HG03442 (cell line): Measurements from ENCODE around the gene OGA.

Source experiments
- ATAC-seq: cut with Tn5 transposase; IDR thresholded peaks from one replicate; pipeline ENCODE4 v1.9.1; 2021; ENCODE audit warnings: mild to moderate bottlenecking, moderate library complexity; ENCODE audit not compliant: unreplicated experiment

Gene OGA

DNA sequence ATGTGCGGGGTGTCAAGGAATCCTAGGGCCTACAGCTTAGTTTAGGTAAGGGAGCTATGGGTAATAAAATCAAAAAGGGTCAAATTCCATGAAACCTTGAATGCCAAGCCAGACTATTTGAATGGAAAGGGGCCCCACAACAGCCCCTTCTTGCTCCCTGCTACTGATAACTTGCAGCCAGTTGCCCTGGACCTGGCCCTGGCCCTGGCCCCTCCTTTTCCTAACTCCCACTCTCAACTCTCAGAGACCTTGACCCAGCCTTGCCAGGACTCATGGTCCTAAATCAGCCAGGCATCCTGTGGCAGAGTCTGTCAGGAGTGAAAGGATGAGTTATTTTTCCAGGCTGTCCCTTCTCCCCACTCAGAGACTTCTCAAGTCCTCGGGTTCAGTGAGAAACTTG is 19.5 kb upstream of the OGA start:
- ATAC-seq, result no peak

DNA sequence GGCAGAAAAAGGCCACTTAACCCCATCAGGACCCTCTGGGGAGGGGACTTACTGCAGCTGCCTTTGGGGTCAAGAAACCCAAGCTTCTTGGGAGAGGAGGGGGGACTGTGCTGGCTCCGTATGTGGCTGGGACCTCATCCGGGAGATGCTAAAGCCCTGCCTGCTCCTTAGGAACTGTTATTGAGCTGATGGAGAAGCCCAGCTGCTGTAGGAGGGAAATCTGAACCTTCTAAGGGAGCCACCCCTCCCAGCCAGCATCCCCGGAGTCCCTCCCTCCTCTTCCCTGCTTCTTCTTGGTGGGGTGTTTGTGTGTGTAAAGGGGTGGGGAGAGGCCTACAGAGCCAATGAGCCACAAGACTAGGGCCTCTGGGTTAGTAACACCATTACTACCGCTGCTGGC is 17.1 kb upstream of the OGA start:
- no peak for ATAC-seq

DNA sequence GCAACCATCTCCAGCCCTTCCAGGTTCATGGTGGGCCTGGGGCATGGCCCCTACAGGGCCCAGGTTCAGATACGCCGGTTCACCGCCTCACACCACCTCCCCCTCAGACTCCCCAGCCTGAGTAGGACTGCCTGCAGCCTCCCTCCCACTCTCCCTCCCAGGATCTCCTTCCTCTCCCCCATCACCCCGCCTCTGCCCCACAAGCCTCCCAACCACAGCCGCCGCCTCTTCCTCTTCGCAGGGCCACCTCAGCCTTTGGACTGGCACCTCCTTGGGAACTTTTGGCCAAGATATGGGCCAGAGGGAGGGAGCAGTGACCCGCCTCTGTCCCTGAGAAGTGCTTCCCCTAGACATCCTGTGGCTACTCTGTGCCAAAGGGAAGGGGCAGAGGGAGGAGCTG is 16.1 kb upstream of the OGA start:
- no peak for ATAC-seq

DNA sequence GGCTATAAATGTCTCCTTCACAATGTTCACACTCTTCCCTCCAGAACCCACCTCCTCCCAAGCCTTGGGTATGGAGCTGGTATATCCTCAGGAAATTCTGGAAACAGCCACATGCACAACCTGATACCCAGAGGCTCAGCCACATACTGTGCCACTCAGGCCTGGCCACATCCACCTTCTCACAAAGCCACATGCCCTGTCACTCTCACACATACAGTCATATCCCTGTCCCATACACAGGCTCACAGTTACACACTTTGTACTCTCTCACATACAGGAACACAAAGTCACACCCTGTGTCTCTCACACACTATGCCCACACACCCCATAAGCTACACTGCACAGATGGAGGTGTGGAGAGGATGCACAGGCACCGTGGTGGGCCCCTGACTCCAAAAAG is 15.2 kb upstream of the OGA start:
- ATAC-seq, result no peak

DNA sequence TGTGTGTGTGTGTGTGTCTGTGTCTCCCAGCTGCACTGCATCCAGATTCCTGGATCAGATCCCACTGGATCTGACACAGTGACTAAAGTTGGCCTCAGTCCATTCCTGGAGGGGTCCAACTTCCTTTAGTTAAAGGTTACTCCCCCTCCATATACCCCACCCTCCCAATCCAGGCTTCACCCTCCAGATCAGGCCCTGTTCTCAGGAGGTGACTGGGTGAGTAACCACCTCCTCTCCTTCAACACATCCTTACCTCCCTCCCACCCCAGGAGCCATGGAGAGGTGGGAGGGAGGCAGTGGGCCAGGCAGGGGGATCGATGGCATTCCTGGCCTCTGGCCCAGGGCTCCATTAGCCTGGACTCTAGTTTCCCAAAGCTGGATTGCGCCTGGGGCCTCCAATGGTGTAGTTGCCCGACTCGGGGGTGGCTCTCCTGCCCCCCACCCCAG is 14.1 kb upstream of the OGA start:
- ATAC-seq, result no peak

DNA sequence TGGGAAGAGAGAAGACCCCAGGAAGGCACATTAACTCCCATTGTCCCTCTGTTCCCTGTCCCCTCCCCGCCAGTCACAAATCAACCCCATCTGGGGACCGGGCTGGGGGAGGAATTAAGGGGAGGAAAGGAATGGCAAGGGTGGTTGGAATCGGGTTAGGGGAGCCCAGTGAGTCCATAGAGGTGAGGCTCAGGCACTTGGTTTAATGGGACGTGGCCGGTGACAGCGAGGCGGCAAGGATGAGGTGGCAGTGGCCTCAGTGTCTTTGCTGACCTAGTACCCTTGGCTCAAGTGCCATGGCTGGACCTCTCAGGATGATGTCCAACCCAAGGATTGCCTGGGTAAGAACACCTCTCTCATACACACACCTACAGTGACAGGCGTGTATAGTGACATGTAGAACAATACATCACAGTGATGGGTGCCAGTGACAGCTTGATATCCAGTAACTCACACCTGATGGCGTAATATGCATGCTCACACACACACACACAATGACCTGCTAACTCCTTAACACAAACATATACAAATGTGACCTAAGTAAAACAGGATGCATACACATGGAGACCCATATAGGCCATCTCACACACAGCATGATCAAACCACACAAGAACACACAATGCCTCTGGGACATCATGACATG is 13.0 kb upstream of the OGA start:
- ATAC-seq, result peak; percentile 2

DNA sequence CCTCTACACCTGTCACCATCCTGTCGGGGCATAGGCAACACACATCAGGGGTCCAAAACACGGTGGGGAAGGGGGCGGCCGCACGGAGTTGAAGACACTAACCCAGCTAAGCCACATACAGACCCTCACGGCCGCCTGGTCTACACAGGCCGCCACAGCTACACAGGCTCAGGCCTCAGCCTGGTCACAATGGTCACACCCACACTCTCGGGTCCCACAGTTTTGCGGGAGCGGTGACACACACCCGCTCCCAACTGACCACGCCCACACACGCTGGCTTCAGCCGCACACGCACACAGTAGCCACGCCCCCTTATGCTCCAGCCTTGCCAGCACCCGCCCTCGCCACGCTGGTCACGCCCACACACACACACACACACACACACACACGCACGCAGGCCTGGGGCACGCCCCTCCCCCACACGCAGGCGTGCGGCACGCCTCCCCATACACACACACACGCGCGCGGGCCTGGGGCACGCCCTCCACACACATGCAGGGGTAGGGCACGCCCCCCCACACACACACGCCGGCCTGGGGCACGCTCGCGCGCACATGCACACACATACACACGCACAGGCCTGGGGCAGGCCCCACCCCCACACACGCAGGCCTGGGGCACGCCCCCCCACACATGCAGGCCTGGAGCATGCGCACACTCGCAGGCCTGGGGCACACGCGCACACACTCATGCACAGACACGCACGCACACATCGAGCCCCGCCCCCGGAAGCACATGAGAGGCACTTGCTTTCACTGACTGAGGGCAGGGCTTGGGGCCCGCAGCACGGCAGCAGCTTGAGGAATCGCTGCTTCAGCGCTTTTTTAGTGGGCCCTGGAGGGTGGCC is 12.3 kb upstream of the OGA start:
- peak; percentile 63 for ATAC-seq

DNA sequence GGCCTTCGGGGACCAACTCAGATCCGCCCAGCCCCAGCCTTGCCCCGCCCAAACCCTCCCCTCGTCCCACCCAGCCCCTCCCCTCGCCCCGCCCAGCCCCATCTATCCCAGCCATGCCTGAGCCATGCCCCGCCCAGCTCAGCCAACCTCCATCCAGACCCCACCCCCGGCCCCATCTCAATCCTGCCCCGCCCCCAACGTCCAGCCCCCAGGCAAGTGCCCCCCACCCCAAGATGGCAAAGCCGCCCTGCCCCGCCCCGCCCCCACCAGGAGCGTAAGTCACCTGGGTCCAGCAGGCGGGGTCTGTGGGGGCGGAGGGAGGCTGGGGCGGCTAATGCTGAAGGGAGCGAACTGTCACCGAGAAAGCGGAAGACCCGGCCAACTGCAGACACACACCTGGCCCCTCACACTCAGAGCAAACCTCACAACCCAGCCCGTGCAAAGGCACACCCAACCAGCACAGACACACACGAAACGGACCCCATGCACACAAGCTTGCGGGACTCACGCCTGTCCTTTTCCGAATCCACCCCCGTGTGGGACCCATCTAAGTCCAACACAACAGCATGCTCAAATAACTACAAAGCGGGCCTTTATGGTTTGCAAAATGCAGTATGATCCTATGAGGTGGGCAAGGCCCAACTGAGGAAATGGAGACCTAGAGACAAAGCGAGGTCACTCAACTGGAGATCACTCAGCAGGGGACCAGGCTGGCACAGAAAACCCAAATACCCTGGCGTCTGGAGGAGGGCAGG is 11.5 kb upstream of the OGA start:
- ATAC-seq, result peak; percentile 7

DNA sequence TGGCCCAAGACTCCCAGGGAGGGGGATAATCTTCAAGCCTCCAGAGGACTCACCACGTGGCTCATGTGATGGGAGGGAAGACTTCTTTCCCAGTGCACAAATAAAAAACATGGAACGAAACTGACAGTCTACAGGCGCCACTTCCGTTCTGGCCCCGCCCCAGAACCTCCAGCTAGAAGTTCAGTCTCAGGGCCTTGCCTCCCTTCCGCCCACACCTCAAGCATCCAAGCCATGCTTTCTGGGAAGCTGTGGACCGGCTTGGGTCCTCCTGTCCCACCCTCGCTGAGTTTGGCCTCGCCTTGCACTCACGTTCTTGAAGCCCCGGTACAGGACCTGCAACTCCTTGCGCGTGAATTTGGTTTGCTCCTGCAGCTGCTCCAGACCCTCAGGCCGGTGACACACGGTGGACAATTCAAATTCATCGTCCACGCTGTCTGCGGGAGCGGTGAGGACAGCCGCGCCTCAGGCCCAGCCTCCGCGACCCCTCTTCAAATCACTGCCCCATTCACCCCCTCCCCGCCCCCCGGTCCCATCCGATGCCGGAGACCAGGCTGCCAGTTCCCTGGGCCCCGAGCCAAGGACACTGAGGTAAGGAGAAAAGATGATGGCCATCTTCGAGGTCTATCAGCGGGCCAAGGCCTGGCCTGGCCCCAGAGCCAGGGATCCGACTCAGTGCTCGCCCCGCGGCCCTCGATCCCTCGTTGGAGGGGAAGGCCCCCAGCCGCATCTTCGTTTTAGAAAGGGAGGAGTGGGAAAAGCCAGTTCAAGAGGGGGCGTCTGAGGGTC is 10.7 kb upstream of the OGA start:
- no peak for ATAC-seq

DNA sequence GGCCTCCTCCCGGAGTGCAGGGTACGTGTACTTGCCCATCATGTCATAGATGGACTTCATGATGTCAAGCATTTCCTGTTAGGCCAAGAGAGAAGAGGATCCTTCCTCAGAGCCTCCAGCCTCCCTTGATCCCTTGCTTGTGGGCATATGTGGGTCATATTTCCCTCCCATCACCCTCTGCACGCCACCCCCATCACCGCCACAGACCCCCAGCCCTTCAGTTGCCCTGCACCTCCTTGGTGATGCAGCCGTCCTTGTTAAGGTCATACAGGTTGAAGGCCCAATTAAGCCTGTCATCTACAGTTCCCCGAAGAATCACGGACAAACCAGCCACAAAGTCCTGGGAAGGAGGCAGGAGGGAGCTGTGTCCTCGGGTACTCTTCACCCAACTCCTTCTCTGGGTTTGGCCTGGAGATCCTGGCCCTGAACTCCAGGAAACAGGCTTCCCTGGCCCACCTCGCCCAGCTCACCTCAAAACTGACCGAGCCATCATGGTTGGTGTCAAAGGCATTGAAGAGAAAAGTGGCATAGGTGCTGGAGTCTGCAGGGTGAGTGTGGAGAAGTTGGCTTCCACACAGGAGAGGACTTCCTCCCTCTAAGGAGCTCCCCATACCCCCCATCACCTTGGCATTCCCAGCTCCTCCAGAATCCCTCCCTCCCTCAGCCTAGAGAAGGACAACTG is 9.8 kb upstream of the OGA start:
- no peak for ATAC-seq

DNA sequence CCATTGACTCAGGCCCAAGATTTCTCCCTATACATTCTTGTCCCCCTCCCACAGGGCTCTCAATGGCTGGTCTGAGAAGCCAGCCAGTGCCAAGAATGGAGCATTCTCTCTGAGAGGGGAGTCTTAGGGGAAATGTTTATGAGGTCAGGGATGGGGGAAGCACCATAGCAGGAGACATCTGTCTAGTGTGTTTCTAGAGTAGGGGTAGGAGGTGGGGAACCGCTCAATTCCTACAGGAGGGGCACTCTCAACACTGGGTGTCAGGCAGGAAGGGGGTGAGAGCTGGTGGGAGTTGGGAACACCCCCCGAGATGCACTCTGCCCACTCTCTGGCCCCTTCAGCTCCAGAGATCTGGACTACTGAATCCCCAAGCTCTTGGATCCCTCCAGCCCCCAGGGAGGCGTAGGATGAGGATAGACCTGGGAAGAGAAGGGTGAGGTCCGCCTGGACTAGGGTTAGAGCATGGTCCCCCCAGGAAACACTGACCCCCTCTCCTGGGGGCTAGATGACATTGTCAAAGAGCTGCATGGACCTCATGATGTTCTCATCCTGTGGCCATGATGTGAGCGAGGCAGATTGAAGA is 8.7 kb upstream of the OGA start:
- ATAC-seq, result no peak

DNA sequence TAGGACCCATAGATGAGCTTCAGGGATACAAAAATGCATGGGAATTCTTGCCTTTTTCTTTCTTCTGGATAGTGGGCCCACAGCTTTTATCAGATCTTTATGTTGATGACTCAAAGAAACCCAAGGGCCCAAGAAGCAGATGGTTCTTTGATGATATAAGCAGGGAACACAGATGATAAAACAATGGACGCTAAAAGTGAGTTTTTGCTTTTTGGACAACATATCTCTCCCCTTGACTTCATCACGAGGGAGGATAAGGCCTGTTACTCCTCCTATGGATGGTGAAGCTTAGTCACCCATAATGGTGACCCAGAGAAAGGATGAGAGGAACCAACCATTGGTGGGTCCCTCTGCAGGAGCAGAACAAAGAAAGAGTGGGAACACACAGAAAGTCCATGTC is 6.5 kb upstream of the OGA start:
- no peak for ATAC-seq

DNA sequence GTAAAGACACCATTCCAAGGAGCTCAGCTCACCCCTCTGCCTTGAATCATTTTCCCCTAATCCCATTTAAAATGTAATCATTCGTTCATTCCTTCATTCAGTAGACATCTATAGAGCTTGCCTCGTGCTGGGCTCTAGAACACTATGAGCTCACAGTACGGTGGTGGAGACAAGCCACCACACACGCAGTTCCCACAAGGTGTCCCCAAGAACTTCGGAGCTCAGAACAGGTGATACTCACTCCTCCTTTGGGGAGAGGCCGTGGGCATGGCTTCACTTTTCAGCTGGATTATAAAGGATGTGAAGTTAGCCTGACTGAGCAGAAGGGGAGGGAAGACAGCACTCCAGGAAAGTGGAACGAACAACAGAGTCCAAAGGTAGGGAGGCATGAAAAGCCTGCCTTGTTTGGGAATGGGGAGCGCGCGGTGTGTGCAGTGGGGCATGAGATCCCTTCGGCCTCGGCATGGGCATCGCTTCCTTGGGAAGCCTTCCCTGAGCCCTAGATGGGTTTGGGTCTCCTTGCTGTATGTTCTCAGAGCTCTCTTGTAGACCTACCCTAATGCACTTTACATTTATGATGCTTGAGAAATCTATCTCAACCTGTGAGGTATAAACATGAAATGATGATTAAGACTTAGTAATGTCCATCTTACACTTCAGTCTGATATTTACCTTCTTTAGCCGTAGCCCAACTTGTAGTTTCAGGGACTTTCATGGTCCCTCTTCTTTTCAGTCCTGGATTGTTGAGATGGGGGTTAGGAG is 809 bp upstream of the OGA start:
- peak; percentile 14 for ATAC-seq

DNA sequence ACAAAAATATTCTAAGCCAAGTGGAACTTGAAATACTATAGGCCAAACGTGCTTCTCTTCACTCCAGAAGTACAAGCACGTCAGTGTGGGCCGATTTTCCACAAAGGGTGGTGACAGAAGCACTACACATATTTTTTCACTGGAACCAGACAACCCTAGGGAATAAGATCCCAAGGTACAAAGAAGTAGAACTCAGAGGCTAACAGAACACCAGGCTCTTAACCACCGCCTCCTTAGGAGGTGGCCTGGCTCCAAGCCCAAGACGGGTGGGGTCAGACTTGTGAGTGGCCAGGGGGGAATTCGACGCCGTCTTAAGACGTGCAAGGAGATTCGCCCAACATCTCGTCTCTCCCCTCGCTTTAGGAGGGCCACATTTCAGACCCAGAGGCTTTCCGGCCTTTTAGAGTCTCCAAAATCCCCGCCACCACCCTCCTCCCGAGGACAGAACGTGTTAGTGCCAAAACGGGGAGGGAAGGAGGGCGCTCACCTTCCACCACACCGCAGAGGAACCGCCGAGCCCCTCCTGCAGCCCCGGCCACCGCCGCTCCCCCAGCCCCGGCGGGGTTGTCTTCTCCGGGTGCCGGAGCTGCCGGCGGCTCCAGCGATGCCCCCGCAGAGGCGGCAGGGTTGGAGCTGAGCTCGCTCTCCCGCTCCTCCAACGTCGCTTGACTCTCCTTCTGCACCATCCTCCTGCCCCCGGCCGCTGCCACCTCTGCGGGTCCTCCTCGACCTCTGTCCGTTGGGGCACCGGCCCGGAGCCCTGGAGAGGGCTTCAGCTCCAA is 716 bp downstream of the OGA start:
- ATAC-seq, result no peak

DNA sequence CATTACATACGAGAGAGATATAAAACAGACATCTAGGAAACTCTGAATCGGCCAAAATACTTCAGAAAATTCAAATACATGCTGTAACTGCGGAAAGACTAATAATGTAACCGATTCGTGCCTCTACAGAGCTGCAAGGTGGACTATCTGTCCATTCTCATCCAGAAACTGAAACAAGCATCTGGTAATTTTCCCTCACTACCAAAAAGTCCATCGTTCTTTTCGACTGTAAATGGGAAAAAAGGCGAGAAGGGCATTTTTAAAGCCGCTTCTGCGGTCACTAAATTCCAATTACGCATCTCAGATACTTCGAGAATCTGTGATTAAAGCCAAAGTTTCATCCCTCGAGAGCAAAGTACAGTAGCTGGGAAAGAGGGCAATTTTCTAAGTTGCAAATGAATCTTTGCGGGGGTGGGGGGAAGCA is 1.3 kb downstream of the OGA start:
- no peak for ATAC-seq

DNA sequence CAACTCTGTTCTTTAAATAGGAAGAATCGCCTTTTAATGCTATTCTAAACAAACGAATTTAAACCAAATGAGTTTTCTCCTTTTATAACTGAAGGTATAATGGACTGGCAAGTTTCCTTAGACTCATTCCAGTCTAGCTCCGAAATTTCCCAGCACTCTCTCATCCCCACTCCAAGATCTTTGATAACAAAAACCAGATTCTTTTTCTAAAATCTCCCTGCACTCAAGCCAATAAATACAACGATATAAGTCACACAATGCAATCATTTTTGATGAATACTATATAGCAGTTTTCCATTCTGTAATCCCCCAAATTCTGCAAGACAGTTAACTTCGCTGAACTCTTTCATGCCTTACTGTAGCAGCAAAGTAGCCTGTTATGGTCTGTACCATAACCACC is 1.9 kb downstream of the OGA start:
- no peak for ATAC-seq

DNA sequence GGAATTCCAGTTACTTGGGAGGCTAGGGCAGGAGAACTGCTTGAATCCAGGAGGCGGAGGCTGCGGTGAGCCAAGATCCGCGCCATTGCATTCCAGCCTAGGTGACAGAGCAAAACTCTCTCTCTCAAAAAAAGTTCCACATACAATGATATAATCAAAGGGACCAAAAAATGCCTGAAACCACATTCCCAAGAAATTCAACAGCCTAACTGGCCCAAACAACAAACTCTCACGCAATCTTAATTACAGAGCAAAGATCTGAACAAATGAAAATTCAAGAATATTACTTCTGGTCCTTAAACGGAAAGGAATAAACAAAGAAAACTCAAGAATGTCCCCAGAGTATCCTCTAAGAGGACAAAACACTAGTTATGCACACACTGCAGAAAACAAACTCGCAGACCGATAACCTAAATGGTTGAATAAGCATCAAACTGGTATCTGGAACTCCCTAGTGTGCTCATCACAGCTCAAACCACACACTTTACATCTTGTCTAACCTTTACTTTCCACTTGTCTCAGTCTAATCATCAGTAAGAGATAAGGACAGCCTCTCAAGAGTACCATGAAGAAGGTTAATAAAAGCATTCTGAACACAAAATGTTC is 3.7 kb downstream of the OGA start:
- no peak for ATAC-seq

DNA sequence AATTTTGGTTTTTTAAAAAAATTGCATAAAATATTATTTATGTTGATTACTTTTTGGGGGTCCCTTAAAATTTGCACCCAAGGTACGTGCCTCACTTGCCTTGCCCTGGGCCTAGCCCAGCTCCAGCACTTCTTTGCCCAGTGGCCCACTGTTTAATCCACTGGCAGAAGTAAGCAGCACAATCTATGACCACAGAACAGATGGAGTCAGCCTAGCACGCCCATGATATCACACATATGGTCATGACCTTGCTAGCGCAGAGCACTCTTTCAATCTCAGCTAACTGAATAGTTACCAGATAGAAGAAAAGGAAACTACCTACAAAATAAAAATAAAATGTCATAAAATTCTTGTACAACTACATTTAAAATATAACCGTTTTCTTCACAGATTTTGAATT is 5.6 kb downstream of the OGA start:
- ATAC-seq, result no peak
